AG20443 (cell line): ENCODE results near the gene ABCC6.
"Not testable (repeated sequence)": the region's sequence is repeated elsewhere in the genome, so short reads cannot be mapped to it uniquely, and the experiment has no call there.

Experiments used
- DNase-seq: peaks from one replicate; pipeline ENCODE4 v3.0.0; 2012; ENCODE audit warnings: low spot score, mixed read lengths

Gene ABCC6

GRCh38 chr16:16222850-16223661, at the start of gene ABCC6:
Gene ABCC6 (minus strand): TSS chr16:16223494. CDS start chr16:16223434, 60 bp downstream.
- not testable (repeated sequence) for DNase-seq

- DNase-seq, result not testable (repeated sequence)
Measured at GRCh38 chr16:16272573-16273221, 49.4 kb upstream of the ABCC6 start.

GRCh38 chr16:16271658-16272057, 48.4 kb upstream of the ABCC6 start:
- not testable (repeated sequence) for DNase-seq

- not testable (repeated sequence) for DNase-seq
Measured at GRCh38 chr16:16268185-16268808, 45.0 kb upstream of the ABCC6 start.

GRCh38 chr16:16267708-16268107, 44.4 kb upstream of the ABCC6 start:
- DNase-seq, result not testable (repeated sequence)

- not testable (repeated sequence) for DNase-seq
Measured at GRCh38 chr16:16265044-16265443, 41.8 kb upstream of the ABCC6 start.

GRCh38 chr16:16263947-16264346, 40.7 kb upstream of the ABCC6 start:
- DNase-seq, result not testable (repeated sequence)

GRCh38 chr16:16262954-16263555, 39.8 kb upstream of the ABCC6 start:
- DNase-seq, result not testable (repeated sequence)

GRCh38 chr16:16259971-16260370, 36.7 kb upstream of the ABCC6 start:
- not testable (repeated sequence) for DNase-seq

- not testable (repeated sequence) for DNase-seq
Measured at GRCh38 chr16:16258822-16259221, 35.5 kb upstream of the ABCC6 start.

- not testable (repeated sequence) for DNase-seq
Measured at GRCh38 chr16:16257301-16257923, 34.1 kb upstream of the ABCC6 start.

GRCh38 chr16:16252377-16252776, 29.1 kb upstream of the ABCC6 start:
- not testable (repeated sequence) for DNase-seq

- not testable (repeated sequence) for DNase-seq
Measured at GRCh38 chr16:16249621-16250330, 26.5 kb upstream of the ABCC6 start.

- DNase-seq, result not testable (repeated sequence)
Measured at GRCh38 chr16:16247439-16247838, 24.1 kb upstream of the ABCC6 start.

- not testable (repeated sequence) for DNase-seq
Measured at GRCh38 chr16:16246578-16247262, 23.4 kb upstream of the ABCC6 start.

GRCh38 chr16:16243886-16244285, 20.6 kb upstream of the ABCC6 start:
- not testable (repeated sequence) for DNase-seq

GRCh38 chr16:16240667-16241066, 17.4 kb upstream of the ABCC6 start:
- not testable (repeated sequence) for DNase-seq

- not testable (repeated sequence) for DNase-seq
Measured at GRCh38 chr16:16237738-16238137, 14.4 kb upstream of the ABCC6 start.

GRCh38 chr16:16237071-16237470, 13.8 kb upstream of the ABCC6 start:
- not testable (repeated sequence) for DNase-seq

GRCh38 chr16:16232692-16233061, 9.4 kb upstream of the ABCC6 start:
- not testable (repeated sequence) for DNase-seq
